Mesothelial cell of epicardium (in vitro differentiated cells): ENCODE results near the gene BAZ1B. TPM values are rescaled to one million over a fixed set of nuclear protein-coding genes. Genes with fewer than 3 reads are reported as not detected.
"Not testable (repeated sequence)": the region's sequence is repeated elsewhere in the genome, so short reads cannot be mapped to it uniquely, and the experiment has no call there.

ENCODE experiments used
- DNase-seq, 2 experiments: peaks; one replicate each; pipeline ENCODE4 v3.0.0; 2021; ENCODE audit warnings: low spot score in 2 of 2; ENCODE audit not compliant: unreplicated experiment in 2 of 2
- H3K27ac Mint-ChIP-seq: 2 replicates; pipeline ENCODE4 v1.8.0; 2021; ENCODE audit warnings: mixed read lengths
- H3K27me3 Mint-ChIP-seq: 2 replicates; pipeline ENCODE4 v1.8.0; 2021; ENCODE audit warnings: low read depth, mixed read lengths
- H3K36me3 Mint-ChIP-seq: 2 replicates; pipeline ENCODE4 v1.8.0; 2021; ENCODE audit warnings: mixed read lengths
- H3K4me1 Mint-ChIP-seq: 2 replicates; pipeline ENCODE4 v1.8.0; 2021; ENCODE audit warnings: mixed read lengths
- H3K4me3 Mint-ChIP-seq: 2 replicates; pipeline ENCODE4 v1.8.0; 2021; ENCODE audit warnings: mild to moderate bottlenecking, moderate library complexity, mixed read lengths
- H3K9me3 Mint-ChIP-seq: 2 replicates; pipeline ENCODE4 v1.8.0; 2021; ENCODE audit warnings: mixed read lengths
- total RNA-seq: library from RNA; stranded (reverse); gene quantifications from 3 replicates; pipeline ENCODE4 v1.2.1, GENCODE V29; 2021
- TF ChIP-seq, protein P1 (sequence below): fragments of 200-600 bp; sonication (generic); IDR thresholded peaks from one replicate; pipeline ENCODE4 v1.5.0; 2021; ENCODE audit warnings: antibody characterized with exemption; ENCODE audit not compliant: unreplicated experiment

BAZ1B gene
- total RNA-seq, 1 donor from 2014 or later = 77.8 TPM

DNA sequence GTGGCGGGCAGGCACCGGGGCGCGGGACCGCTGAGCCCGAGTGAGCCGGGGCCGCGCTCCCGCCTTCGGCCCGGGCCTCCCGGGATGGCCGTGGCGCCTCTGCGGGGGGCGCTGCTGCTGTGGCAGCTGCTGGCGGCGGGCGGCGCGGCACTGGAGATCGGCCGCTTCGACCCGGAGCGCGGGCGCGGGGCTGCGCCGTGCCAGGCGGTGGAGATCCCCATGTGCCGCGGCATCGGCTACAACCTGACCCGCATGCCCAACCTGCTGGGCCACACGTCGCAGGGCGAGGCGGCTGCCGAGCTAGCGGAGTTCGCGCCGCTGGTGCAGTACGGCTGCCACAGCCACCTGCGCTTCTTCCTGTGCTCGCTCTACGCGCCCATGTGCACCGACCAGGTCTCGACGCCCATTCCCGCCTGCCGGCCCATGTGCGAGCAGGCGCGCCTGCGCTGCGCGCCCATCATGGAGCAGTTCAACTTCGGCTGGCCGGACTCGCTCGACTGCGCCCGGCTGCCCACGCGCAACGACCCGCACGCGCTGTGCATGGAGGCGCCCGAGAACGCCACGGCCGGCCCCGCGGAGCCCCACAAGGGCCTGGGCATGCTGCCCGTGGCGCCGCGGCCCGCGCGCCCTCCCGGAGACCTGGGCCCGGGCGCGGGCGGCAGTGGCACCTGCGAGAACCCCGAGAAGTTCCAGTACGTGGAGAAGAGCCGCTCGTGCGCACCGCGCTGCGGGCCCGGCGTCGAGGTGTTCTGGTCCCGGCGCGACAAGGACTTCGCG lies 88.0 kb downstream of the BAZ1B start:
- no peak for DNase-seq
- H3K27me3 Mint-ChIP-seq = peaks cover 8% of the 10 kb centered on the region
- TF ChIP-seq, protein P1, sequence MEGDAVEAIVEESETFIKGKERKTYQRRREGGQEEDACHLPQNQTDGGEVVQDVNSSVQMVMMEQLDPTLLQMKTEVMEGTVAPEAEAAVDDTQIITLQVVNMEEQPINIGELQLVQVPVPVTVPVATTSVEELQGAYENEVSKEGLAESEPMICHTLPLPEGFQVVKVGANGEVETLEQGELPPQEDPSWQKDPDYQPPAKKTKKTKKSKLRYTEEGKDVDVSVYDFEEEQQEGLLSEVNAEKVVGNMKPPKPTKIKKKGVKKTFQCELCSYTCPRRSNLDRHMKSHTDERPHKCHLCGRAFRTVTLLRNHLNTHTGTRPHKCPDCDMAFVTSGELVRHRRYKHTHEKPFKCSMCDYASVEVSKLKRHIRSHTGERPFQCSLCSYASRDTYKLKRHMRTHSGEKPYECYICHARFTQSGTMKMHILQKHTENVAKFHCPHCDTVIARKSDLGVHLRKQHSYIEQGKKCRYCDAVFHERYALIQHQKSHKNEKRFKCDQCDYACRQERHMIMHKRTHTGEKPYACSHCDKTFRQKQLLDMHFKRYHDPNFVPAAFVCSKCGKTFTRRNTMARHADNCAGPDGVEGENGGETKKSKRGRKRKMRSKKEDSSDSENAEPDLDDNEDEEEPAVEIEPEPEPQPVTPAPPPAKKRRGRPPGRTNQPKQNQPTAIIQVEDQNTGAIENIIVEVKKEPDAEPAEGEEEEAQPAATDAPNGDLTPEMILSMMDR = no peak
- H3K36me3 Mint-ChIP-seq = peaks cover 2% of the 10 kb centered on the region
- peaks cover 3% of the 10 kb centered on the region for H3K9me3 Mint-ChIP-seq
- peak overlapping the region; percentile 67 for H3K4me3 Mint-ChIP-seq
- no peak overlapping the region for H3K27ac Mint-ChIP-seq
- peaks cover 6% of the 10 kb centered on the region for H3K4me1 Mint-ChIP-seq

- DNase-seq = no peak
- peaks cover 6% of the 10 kb centered on the region for H3K4me1 Mint-ChIP-seq
- TF ChIP-seq, protein P1 = no peak
- H3K4me3 Mint-ChIP-seq = peak overlapping the region; percentile 42
- peaks cover 3% of the 10 kb centered on the region for H3K9me3 Mint-ChIP-seq
- H3K27me3 Mint-ChIP-seq = peaks cover 8% of the 10 kb centered on the region
- no peaks in the 10 kb centered on the region for H3K36me3 Mint-ChIP-seq
- no peak overlapping the region for H3K27ac Mint-ChIP-seq
Measured at GRCh38 chr7:73432676-73433075, 89.4 kb downstream of the BAZ1B start.

GRCh38 chr7:73431041-73431835 lies 90.9 kb downstream of the BAZ1B start:
- TF ChIP-seq, protein P1 = no peak
- H3K4me3 Mint-ChIP-seq = no peak overlapping the region
- H3K27ac Mint-ChIP-seq = no peak overlapping the region
- no peak for DNase-seq
- H3K36me3 Mint-ChIP-seq = no peaks in the 10 kb centered on the region
- peaks cover 3% of the 10 kb centered on the region for H3K9me3 Mint-ChIP-seq
- H3K27me3 Mint-ChIP-seq = peaks cover 8% of the 10 kb centered on the region
- H3K4me1 Mint-ChIP-seq = peaks cover 6% of the 10 kb centered on the region

- H3K27me3 Mint-ChIP-seq, H3K9me3 Mint-ChIP-seq, H3K36me3 Mint-ChIP-seq, H3K4me1 Mint-ChIP-seq, H3K4me3 Mint-ChIP-seq, H3K27ac Mint-ChIP-seq, DNase-seq: not testable (repeated sequence)
Measured at GRCh38 chr7:73430540-73430939, 91.6 kb downstream of the BAZ1B start.

GRCh38 chr7:73429622-73430505 lies 92.2 kb downstream of the BAZ1B start:
- TF ChIP-seq, protein P1 = no peak
- H3K4me1 Mint-ChIP-seq = peaks cover 2% of the 10 kb centered on the region
- peaks cover 3% of the 10 kb centered on the region for H3K27me3 Mint-ChIP-seq
- peaks cover 3% of the 10 kb centered on the region for H3K9me3 Mint-ChIP-seq
- H3K36me3 Mint-ChIP-seq = no peaks in the 10 kb centered on the region
- no peak overlapping the region for H3K4me3 Mint-ChIP-seq
- no peak for DNase-seq
- H3K27ac Mint-ChIP-seq = peak overlapping the region; percentile 21
